C4-2B (cell line): ENCODE measurements around the gene NMNAT2.

Source experiments
- CTCF ChIP-seq: fragments of 450-650 bp; conservative IDR thresholded peaks from 2 replicates; pipeline ENCODE4 v1.5.1; 2017; ENCODE audit warnings: mild to moderate bottlenecking
- ZFX ChIP-seq: fragments of 450-650 bp; IDR thresholded peaks from 2 replicates; pipeline ENCODE4 v1.6.1; 2017

GRCh38 chr1:183296782-183297181, 121.4 kb downstream of the NMNAT2 start:
- TF ChIP-seq CTCF (no peak), ZFX (no peak)
